Neural cell (in vitro differentiated cells): ENCODE results near the gene ERH.

Source experiments
- EZH2 ChIP-seq: fragments of 200-600, 300-800 bp; shearing (Covaris generic), sonication (generic); IDR thresholded peaks from 2 replicates; pipeline ENCODE4 v1.6.1; 2014; ENCODE audit warnings: antibody characterized with exemption, low read length, borderline replicate concordance, mild to moderate bottlenecking; ENCODE audit not compliant: insufficient read depth, poor library complexity, severe bottlenecking
- TAF1 ChIP-seq: IDR thresholded peaks from 2 replicates; pipeline ENCODE4 v1.6.1; 2012; ENCODE audit warnings: low read depth
- TF ChIP-seq, protein P1 (sequence below): fragments of 450-650 bp; IDR thresholded peaks from 2 replicates; pipeline ENCODE4 v1.5.1; 2014; ENCODE audit warnings: antibody characterized with exemption, mild to moderate bottlenecking, moderate library complexity; ENCODE audit not compliant: poor library complexity, severe bottlenecking
- TF ChIP-seq, protein P2 (sequence below): IDR thresholded peaks from 2 replicates; pipeline ENCODE4 v1.6.1; 2012; ENCODE audit warnings: borderline replicate concordance

GRCh38 chr14:69395929-69396328 is 2.2 kb downstream of the ERH start:
- TF ChIP-seq, protein P1, sequence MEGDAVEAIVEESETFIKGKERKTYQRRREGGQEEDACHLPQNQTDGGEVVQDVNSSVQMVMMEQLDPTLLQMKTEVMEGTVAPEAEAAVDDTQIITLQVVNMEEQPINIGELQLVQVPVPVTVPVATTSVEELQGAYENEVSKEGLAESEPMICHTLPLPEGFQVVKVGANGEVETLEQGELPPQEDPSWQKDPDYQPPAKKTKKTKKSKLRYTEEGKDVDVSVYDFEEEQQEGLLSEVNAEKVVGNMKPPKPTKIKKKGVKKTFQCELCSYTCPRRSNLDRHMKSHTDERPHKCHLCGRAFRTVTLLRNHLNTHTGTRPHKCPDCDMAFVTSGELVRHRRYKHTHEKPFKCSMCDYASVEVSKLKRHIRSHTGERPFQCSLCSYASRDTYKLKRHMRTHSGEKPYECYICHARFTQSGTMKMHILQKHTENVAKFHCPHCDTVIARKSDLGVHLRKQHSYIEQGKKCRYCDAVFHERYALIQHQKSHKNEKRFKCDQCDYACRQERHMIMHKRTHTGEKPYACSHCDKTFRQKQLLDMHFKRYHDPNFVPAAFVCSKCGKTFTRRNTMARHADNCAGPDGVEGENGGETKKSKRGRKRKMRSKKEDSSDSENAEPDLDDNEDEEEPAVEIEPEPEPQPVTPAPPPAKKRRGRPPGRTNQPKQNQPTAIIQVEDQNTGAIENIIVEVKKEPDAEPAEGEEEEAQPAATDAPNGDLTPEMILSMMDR: no peak
- TF ChIP-seq, protein P2, sequence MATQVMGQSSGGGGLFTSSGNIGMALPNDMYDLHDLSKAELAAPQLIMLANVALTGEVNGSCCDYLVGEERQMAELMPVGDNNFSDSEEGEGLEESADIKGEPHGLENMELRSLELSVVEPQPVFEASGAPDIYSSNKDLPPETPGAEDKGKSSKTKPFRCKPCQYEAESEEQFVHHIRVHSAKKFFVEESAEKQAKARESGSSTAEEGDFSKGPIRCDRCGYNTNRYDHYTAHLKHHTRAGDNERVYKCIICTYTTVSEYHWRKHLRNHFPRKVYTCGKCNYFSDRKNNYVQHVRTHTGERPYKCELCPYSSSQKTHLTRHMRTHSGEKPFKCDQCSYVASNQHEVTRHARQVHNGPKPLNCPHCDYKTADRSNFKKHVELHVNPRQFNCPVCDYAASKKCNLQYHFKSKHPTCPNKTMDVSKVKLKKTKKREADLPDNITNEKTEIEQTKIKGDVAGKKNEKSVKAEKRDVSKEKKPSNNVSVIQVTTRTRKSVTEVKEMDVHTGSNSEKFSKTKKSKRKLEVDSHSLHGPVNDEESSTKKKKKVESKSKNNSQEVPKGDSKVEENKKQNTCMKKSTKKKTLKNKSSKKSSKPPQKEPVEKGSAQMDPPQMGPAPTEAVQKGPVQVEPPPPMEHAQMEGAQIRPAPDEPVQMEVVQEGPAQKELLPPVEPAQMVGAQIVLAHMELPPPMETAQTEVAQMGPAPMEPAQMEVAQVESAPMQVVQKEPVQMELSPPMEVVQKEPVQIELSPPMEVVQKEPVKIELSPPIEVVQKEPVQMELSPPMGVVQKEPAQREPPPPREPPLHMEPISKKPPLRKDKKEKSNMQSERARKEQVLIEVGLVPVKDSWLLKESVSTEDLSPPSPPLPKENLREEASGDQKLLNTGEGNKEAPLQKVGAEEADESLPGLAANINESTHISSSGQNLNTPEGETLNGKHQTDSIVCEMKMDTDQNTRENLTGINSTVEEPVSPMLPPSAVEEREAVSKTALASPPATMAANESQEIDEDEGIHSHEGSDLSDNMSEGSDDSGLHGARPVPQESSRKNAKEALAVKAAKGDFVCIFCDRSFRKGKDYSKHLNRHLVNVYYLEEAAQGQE: no peak
- TF ChIP-seq EZH2 (no peak), TAF1 (no peak)
